ENCODE results near the gene NCOA7.
"Not testable (repeated sequence)": the region's sequence is repeated elsewhere in the genome, so short reads cannot be mapped to it uniquely, and the experiment has no call there.

Gene NCOA7

DNA sequence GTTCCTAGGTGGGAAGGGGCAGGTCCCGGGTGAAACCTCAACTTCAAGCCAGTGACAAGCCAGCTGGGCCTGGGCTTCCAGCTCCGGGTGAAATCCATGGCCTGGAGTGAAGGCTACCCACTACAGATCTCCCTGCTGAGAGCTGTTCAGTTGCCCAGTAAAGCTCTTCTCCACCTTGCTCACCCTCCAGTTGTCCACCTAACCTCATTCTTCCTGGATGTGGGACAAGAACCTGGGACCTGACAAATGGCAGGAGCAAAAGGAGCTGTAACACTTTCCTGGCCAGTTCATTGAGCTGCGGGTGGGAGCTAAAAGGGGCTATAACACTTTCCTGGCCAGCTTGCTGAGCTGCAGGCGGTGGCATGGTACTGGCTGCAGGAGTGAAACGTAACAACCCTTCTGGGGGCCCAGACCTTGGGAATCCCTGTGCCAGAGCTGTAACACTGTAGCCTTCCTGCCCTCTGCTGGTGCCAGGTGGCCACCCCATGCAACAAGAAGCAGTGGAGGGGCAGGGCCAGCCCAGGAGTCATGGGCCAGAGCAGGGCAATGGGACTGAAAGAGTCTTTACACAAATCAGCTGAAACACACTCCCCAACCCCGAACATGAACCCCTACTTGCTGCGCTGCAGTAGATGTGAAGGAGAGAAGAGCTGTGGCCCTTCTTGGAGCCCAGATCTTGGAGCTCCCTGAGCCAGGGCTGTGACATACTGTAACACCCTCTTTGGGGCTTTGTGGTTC lies 162.2 kb downstream of the NCOA7 start:
- DNase-seq = no peak

DNA sequence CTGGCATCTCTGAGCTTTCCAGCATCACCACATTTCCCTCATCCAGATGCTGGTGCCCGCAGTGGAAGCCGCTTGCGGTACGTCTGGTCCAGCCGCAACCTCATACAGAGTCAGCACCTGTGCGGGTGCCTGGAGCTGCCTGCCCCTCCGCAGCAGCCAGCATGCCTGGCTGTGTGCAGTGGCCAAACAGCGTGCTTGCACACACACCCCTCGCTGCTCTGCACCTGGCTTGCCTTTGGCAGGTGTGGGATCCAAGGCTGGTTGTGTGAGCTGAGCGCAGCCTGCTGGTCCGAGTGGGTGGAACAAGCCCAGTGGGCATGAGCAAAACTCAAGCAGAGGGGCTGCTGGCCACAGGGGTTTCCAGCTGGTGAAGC lies 162.7 kb downstream of the NCOA7 start:
- peak; percentile 52 for DNase-seq

DNA sequence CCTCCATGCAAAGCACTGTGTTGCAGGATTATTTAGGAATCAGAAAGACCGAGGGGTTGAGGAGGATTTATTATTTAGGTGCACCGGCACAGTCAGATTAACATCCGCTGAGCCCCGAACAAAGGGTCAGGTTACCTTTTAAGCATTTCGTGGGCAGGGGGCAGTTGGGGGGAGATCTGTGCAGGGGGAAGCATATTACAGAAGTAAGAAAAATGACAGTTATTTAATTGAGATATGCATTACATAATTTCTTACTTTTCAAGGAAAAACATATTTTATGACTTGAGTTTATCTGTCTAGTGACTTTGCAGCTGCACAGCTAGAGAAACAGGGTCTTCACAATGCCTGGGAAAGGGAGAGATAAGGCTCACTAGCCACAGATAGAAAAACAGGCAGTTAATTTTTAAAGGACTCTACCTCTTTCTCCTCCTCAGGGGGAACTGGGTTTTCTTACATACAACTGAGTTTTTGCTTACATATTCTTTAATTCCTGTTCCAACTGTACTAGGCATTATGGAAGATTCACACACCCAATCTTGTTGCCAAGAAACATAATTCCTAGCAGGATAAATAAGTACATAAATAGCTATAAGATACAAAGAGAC lies 164.1 kb downstream of the NCOA7 start:
- DNase-seq = no peak

DNA sequence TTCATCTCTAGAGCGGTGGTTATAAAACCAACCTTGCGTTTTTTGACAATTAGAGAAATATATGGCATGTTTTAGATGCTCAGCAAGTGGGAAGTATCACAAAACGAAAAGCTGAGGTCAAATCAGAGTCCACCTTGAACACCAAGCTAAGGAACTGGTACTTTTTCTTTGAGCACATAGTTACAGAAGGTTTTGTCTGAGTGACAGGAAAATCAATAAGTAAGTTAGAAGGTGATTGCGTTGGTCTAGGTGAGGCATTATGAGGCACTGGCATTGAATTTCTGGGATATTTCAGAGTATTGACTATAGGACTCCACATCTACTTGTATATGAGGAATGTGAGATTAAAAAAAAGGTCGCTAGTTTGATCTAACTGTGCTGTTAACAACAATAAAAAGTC lies 165.2 kb downstream of the NCOA7 start:
- DNase-seq = no peak

DNA sequence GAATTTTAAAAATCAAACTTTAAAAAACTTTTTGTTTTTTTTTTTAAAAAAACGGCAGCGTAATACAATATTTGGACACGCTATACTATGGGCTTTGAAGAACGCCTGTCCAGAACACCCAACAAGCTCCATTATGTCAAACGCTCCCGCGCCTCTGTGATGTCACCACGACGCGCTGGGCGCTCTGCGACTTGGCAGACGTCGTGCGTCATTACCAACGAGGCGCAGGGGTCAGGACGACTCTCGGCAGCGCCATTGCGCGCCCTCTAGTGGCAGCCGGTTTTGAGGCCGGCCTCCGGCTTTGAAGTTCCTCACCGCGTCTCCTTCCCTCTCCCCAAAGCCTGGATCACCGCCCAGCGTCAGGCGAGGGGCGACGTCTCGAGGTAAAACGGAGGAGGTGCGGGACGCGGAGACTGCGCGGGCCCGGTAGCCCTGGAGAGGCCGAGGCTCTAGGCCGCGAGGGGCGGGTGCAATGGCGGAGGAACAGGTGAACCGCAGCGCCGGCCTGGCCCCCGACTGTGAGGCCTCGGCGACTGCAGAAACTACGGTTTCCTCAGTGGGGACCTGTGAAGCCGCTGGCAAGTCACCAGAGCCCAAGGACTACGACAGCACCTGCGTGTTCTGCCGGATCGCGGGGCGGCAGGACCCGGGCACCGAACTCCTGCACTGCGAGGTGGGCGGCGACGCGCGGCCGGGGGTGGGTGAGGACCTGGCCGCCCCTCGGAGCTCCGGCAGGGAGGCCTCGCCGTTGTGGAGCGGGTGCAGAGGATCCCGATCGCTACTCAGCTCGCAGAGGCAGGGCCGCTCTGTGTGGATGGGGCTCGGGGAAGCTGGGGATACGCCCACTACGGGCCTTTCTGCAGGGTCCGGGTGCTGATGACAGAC lies 166.0 kb downstream of the NCOA7 start, which contains the start of gene HINT3:
TSS of gene HINT3 (plus strand) at position 265 of the 885 bp plus-strand sequence. CDS start at position 473, 208 bp downstream.
- peak; percentile 92 for DNase-seq

DNA sequence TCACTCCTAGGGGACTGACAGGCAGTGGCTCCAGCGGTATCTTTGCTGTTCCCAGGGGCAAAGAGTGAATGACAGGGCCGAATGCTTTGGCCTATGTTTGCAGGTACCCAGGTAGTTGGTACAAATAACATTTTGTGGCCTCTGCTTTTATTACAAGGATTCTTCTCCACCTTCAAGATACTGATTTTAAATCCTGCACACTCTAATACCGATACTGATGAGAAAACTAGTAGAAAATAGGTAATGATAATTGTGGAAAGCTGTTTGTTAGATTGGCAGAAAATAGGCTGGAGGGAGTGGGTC lies 166.6 kb downstream of the NCOA7 start:
- no peak for DNase-seq

DNA sequence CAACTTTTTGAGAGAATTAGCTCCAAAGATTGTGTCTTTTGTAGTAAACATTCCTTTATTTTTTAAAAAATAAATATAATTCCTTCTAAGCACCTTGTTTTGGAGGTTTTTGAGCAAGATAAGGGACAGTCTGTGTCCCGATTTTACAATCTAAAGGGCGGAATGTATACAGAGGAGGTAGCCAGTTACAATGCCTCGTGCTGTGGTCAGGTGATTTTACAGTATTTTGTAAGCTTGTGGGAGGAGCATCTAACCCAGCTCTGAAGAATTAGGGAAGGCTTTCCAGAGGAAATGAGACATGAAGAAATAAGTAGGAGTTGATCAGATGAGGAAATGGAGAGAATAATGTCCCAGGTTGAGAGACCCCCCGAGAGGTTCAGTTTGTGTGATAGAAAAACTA lies 167.1 kb downstream of the NCOA7 start:
- DNase-seq = peak; percentile 17

DNA sequence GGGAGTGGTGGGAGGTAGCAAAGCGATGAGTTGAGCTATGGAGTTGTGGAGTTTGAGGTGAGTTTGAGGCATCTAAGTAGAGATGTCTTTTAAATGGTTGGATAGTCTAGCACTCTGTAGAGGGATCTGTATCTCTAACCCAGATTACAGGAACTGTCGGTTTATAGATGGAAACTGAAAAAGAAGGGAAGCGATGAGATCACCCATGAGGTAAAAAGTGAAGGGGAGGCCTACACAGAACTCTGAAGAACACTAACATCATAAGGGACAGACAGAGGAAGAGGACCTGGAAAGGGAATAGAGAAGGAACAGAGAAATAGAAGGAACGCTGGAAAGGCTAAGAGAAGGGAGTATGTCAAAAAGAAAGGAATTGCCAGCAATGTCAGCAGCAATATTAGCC lies 168.3 kb downstream of the NCOA7 start:
- DNase-seq = no peak

DNA sequence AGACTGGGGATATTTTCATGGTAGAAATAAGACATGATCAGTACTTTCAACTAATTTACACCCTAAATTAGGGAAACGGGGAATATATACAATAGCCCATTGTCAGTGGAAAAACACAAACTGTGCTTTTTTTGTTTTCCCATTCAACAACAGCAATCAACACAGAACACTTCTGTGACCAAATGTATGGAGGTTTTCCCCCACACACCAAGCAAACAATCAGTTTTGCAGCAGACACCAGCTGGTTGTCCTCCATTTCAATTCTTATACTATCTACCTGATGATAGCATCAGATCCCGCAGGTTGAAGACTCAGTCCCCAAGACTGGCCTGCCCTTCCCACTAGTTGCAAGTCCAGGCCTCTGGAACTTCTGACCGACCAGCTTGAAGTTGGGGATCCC lies 170.4 kb downstream of the NCOA7 start:
- DNase-seq = no peak

DNA sequence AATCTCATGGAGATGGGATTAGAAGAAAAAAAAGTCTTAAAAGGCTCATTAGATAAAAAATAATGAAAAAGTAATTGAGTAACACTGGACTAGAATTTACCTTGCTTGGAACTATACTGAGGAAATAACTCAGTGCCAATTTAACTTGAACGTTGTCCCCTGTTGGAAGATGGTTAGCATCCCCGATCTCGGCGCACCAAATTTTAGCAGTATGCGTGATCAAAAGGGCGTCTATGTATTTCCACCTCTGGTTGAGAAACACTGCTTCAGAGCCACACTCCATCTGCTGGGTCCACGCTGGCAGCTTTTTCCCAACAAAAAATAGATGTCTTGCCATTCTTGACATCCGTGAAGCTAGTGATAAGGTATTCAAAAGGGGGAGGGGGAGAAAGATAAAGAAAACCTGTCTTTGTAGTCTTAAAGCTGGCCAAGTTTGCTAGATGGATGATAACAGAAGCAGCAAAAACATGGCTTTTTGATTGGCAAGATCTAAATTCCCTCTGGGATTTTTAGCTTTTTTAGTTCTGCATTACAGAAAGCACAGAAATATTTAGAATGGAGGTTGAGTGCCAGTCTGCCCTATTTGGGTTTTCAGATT lies 172.2 kb downstream of the NCOA7 start:
- DNase-seq = no peak

DNA sequence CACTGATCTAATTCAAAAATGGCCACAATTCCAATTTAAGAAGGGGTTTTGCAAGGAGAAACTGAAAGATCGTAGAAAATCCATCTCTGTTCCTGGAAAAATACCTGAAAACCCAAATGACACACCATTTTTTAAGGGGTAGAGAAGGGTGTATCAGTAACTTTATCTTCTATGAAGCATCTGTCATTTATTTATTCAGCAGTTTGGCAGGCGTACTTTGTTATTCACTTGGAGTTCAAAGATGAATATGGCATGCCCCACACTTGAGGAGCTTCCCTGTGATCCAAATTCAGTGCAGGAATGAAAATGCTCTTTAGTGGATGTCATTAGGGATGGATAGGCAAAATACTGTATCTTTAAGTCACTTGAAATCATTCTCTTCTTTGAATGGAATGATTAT lies 173.1 kb downstream of the NCOA7 start:
- no peak for DNase-seq

DNA sequence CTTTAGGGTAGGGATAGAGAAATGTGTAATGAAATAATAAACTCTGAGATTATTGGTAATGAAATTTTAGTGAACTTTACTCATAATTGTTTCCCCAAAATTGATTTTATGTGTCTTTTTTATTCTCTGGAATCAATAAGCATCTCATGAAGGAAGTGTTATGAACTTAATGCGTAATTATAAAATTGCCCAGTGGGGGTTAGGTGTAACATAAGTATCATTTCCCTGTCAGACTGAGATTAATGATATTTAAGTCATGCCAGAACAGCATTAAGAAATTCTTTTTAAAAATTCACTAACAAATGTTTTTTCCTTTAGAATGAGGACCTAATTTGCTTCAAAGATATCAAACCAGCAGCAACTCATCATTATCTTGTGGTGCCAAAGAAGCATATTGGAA lies 175.8 kb downstream of the NCOA7 start:
- no peak for DNase-seq

DNA sequence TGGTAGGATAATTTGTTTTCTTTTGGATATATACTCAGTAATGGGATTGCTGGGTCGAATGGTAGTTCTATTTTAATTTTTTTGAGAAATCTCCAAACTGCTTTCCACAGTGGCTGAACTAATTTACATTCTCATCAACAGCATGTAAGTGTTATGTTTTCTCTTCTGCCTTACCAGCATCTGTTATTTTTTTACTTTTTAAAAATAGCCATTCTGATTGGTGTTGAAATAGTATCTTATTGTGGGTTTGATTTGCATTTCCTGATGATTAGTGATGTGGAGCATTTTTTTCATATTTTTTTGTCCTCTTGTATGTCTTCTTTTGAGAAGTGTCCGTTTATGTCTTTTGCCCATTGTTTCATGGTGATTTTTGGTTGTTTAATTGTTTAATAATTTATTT lies 177.7 kb downstream of the NCOA7 start:
- DNase-seq = no peak

DNA sequence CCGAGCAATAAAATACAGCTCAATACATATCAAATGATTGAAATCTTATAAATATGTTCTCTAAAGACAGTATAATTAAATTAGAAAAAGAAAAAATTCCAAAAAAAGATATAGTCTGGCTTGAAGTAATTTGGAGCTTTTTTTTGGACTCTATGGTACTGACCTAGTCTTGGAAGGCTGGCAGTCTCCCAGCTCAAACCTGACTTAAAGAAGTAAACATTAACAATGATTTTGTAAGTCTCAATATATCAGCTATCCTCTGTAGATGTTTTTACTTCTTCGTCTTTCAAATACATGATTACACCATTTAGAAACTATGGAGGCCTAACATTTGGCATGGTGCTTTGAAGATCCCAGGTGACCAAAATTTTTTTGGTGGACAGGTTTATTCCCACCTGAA lies 180.0 kb downstream of the NCOA7 start:
- no peak for DNase-seq

DNA sequence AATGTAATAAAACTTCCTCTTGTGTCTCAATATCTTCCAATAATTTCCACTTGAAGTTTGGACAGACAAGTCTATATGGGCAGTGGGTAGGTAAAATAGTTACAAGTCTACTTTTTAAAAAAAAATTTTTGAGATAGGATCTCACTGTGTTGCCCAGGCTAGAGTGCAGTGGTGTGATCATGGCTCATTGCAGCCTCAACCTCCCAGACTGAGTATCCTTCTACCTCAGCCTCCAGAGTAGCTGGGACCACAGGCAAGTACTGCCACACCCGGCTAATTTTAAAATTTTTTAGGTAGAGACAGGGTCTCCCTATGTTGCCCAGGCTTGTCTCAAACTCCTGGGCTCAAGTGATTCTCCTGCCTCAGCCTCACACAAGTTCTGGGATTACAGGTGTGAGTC lies 181.7 kb downstream of the NCOA7 start:
- not testable (repeated sequence) for DNase-seq

DNA sequence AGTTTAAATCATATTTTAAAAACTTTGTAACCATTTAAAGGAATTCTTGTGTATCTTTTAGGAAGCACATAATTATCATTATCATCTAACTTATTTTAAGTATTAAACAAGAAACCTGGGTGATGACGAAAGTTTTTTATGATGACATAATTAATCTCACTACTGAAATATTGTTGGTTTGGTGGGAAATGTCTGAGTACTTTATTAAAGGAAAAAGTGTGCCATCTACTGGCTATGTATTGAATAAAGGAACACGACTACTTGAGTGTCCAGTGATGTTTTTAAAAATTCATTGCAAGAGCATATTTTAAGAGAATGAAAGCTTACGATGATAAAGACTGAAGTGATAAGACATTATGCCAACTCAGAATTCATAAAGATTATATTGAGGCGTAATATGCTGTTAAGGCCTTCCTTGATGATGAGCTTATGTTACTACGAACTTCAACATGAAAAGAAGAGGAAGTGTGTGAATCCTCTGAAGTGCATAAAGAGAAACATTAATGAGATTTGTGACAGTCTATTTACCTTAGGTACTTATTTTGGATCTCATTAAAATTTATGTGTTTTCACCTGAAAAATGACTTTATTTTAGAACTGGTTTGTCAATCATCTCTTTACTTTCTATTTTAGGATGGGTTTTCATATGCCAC lies 183.6 kb downstream of the NCOA7 start:
- DNase-seq = peak; percentile 36

DNA sequence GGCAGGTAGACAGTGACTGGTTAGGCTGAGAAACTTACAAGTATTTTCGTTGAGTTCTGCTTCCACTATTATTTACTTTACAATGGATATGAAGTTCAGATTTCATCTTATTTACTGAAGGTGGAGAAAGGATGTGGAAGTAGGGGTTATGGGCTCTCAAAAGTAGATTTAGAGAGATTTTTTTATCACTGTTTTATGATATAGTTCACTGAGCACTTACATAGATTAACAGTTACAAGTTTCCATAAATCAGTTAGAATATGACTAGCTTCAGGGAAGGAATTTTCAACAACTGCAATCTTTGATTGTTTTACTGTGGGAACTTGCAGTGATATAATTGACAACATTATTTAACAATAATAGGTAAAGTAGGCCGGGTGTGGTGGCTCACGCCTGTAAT lies 188.3 kb downstream of the NCOA7 start:
- DNase-seq = no peak

All from NCI-H526 treated with DMSO at 0.1 percent for 48 hours (cell line).